ENCODE data around the gene LRRC4B. TPM values are rescaled to one million over a fixed set of nuclear protein-coding genes. Genes with fewer than 3 reads are reported as not detected.
"Not testable (repeated sequence)": the region's sequence is repeated elsewhere in the genome, so short reads cannot be mapped to it uniquely, and the experiment has no call there.

LRRC4B gene
- total RNA-seq, 1 experiment from 2014 or later = 0.54 TPM

GRCh38 chr19:50531171-50531612 is 37.0 kb downstream of the LRRC4B start:
- no peak for TF ChIP-seq CTCF (IDR thresholded peaks at IDR 0.05; ENCODE audit: insufficient read depth in 1 of 2, low read depth in 1 of 2, low read length in 1 of 2, severe bottlenecking in 1 of 2, unreplicated experiment in 1 of 2)
- H3K4me3 ChIP-seq (ENCODE audit: low read depth, low read length) = no peak overlapping the region
- CTCF ChIA-PET = no interaction called here
- no peaks in the 10 kb centered on the region for H3K36me3 ChIP-seq (ENCODE audit: control insufficient read depth, insufficient read depth, low read length)
- DNase-seq = no peak
- Mint-ChIP-seq H3K4me3 (ENCODE audit: unreplicated experiment) (no peak overlapping the region), H3K4me1 (ENCODE audit: low read depth, unreplicated experiment) (no peaks in the 10 kb centered on the region), H3K27ac (ENCODE audit: unreplicated experiment) (no peak overlapping the region), H3K36me3 (ENCODE audit: insufficient read depth, unreplicated experiment) (no peaks in the 10 kb centered on the region), H3K27me3 (ENCODE audit: insufficient read depth, unreplicated experiment) (peaks cover 15% of the 10 kb centered on the region), H3K9me3 (ENCODE audit: unreplicated experiment) (peaks cover 21% of the 10 kb centered on the region)
- no peaks in the 10 kb centered on the region for H3K4me1 ChIP-seq
- no TSS peak for BruUV-seq (replicated peaks)
- H3K27me3 ChIP-seq (replicated peaks; ENCODE audit: control insufficient read depth, insufficient read depth, low read length) = no peaks in the 10 kb centered on the region
- peaks cover 12% of the 10 kb centered on the region for H3K9me3 ChIP-seq
- intact Hi-C loops (cut with micrococcal nuclease; ENCODE audit: unreplicated experiment) = loop anchor here (10.0 kb wide), 1 partner anchor 174 kb away; no protein-coding TSS in a partner anchor
- POLR2A ChIA-PET = no interaction called here

GRCh38 chr19:50528052-50528451 is 40.2 kb downstream of the LRRC4B start:
- not testable (repeated sequence) for H3K27me3 ChIP-seq (replicated peaks; ENCODE audit: control insufficient read depth, insufficient read depth, low read length)
- peaks cover 11% of the 10 kb centered on the region for H3K9me3 Mint-ChIP-seq (ENCODE audit: unreplicated experiment)

GRCh38 chr19:50522881-50523280 is 45.4 kb downstream of the LRRC4B start:
- H3K4me3 Mint-ChIP-seq (ENCODE audit: unreplicated experiment) = no peak overlapping the region
- POLR2A ChIA-PET = no interaction called here
- CTCF ChIA-PET = no interaction called here

More at GRCh38 chr19:50528052-50528451, 40.2 kb downstream of the LRRC4B start:
- H3K4me1 ChIP-seq; POLR2A ChIA-PET; H3K4me3 ChIP-seq (ENCODE audit: low read depth, low read length); intact Hi-C loops (cut with micrococcal nuclease; ENCODE audit: unreplicated experiment); H3K36me3 Mint-ChIP-seq (ENCODE audit: insufficient read depth, unreplicated experiment); H3K4me3 Mint-ChIP-seq (ENCODE audit: unreplicated experiment); DNase-seq; H3K4me1 Mint-ChIP-seq (ENCODE audit: low read depth, unreplicated experiment); H3K27ac Mint-ChIP-seq (ENCODE audit: unreplicated experiment); H3K36me3 ChIP-seq (ENCODE audit: control insufficient read depth, insufficient read depth, low read length); BruUV-seq (replicated peaks): not testable (repeated sequence)
- CTCF ChIA-PET = interaction anchor here (1.2 kb wide), 1 partner anchor 9 kb away, joined by 3 read pairs; no protein-coding TSS in a partner anchor
- H3K9me3 ChIP-seq = peaks cover 11% of the 10 kb centered on the region
- H3K27me3 Mint-ChIP-seq (ENCODE audit: insufficient read depth, unreplicated experiment) = peaks cover 17% of the 10 kb centered on the region

More at GRCh38 chr19:50522881-50523280, 45.4 kb downstream of the LRRC4B start:
- no peak for DNase-seq
- no TSS peak for BruUV-seq (replicated peaks)
- Mint-ChIP-seq H3K9me3 (ENCODE audit: unreplicated experiment) (no peaks in the 10 kb centered on the region), H3K27me3 (ENCODE audit: insufficient read depth, unreplicated experiment) (peaks cover 7% of the 10 kb centered on the region), H3K36me3 (ENCODE audit: insufficient read depth, unreplicated experiment) (no peaks in the 10 kb centered on the region), H3K4me1 (ENCODE audit: low read depth, unreplicated experiment) (no peaks in the 10 kb centered on the region), H3K27ac (ENCODE audit: unreplicated experiment) (no peak overlapping the region)
- Histone ChIP-seq H3K36me3 (ENCODE audit: control insufficient read depth, insufficient read depth, low read length) (no peaks in the 10 kb centered on the region), H3K4me1 (no peaks in the 10 kb centered on the region), H3K9me3 (no peaks in the 10 kb centered on the region), H3K4me3 (ENCODE audit: low read depth, low read length) (no peak overlapping the region), H3K27me3 (replicated peaks; ENCODE audit: control insufficient read depth, insufficient read depth, low read length) (no peaks in the 10 kb centered on the region)
- no peak for TF ChIP-seq CTCF (IDR thresholded peaks at IDR 0.05; ENCODE audit: insufficient read depth in 1 of 2, low read depth in 1 of 2, low read length in 1 of 2, severe bottlenecking in 1 of 2, unreplicated experiment in 1 of 2)
- intact Hi-C loops (cut with micrococcal nuclease; ENCODE audit: unreplicated experiment) = no loop called here

Measured in Caco-2 (cell line).